Ureter (tissue), 1 donor: Measurements from ENCODE around the gene MRPL3. TPM values are rescaled to one million over a fixed set of nuclear protein-coding genes. Genes with fewer than 3 reads are reported as not detected.

Source experiments
- DNase-seq: peaks from one replicate; pipeline ENCODE4 v3.0.0-alpha.2; 2020; ENCODE audit warnings: low spot score
- total RNA-seq: library from RNA; stranded (reverse); gene quantifications from one replicate; pipeline ENCODE4 v1.2.4, GENCODE V29; 2023
- donor health status: DM: yes; HTN: yes; CAD: no.

MRPL3 gene
- total RNA-seq = 106 TPM

DNA sequence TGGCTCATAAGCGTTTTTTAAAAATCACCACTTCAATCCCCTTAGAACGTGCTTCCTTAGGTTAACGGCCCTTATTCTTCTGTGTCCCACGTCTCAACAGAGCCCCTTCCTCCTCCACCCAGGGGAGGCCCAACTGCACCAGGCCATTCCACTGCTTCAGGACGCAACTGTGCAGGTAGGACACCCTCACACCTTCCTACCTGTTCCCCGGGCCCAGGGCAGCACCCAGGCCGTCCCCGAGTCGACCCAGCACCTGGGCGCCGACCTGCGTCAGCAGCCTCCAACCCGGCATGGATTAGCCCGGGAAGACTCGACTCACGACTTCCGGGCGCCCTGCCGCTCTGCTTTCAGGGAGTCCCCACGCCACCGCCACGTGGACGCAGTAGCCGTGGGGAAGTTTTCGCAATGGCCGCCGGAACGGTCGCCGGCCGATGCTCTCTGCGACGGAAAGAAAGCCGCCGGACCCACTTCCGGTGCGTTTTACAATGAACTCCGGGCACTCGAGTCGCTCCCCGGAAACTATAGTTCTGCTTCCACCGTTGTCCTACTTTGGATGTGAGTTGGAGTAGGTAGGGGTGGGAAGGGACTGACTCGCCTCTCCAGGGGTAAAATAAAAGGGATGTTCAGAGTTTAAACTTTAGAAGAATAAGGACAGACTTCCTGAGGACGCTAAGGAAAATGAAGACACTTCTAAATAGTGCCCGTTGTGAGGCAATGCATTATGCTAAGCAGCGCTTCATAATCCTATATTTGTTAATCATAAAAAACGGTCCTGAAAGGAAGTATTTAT, at the start of gene MRPL3:
MRPL3 (minus strand) TSS at position 442 of the 790 bp plus-strand sequence; CDS start at position 292, 150 bp downstream.
- peak; percentile 88 for DNase-seq

DNA sequence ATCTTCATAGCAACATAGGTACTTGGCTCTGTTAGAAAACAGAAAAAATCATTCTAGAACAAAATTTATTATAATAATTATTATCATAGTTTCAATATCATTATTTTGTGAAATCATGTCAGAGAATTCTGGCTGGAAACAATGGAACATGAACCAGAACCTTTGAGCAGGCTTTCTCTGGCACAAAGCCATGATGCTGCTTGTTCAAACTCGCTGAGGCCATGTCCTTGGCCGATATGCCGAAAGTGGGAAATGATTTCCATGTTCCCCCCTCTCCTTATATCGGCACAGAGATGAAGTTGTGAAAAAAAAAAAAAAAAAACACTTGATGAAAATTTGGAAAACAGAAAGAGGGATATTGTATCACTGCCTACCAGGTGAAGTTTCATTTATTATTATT, 49.0 kb upstream of the MRPL3 start:
- DNase-seq = peak; percentile 44

DNA sequence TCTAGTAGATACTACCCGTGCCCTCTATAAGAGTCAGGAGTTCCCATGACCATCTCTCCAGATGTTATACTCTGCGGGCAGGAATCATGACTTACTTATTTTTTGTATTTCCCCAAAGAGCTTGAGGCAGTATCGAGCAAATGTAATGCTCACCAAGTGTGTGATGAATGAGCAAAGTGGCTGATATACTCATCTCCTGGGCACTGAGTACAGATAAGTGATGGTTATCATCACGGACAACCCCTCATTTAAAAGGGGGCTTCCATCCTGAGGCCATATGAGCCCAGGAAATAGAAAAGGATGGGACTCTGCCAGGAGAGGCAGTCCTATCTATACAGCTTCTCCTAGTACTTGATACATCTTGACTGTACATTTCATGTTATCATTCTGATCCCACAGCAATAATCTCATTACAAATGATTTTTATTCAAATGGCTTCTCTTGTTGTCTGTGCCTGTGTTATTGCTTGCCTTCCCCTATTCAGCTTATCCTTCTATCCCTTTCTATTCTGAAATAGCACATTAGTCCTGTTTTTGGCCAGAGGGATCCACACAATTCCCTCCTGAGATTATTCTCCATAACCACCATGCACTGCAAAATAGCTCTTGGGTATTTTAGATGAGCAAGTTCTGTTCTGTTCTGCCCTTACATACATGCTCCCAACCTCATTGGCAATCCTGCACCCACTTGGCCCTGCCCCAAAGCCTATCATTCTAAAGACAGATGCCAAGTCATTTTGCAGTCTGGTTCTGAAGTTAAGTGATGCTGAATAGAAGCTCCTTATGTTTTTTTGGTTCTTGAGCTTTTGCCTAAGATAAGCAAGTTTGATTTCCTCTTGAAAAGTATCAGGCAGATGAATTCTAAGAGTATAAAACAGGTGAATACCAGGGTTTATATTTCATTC, 48.0 kb upstream of the MRPL3 start:
- DNase-seq = no peak

DNA sequence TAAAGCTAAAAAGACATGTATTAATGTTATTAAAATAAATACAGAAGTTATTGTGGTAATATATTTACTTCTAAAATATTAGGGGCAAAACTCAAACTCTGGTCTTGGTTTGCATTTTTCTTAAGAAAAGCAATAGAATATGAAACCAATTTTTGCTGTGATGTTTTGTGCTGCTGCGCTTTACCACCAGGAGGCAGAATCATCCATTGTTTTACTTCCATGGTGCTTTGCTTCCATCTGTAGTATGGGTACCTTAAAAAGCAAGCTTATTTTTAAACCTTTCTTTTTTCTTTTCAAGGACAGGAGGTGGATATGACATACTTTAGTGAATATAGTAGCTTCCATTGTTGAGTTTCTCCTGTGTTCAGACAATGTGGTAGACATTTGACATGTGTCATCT, 46.6 kb upstream of the MRPL3 start:
- no peak for DNase-seq

DNA sequence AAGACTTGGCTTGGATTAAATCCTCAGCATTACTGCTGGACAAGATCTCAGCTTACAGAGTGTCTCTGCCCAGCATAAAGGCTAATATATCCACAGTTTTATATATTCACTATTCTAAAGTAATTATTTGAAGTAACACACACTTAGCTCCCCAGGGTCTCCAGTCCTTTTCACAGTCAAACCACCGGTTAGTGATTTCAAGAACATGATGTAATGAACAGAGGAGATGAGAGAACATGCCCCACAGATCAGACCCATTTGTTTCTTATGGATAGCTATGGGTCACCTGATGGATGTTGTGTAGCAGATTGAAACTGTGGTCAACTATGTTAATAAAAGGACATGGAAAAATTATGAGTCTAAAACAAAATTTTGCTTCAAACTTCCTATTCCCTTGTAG, 44.8 kb upstream of the MRPL3 start:
- DNase-seq = no peak

DNA sequence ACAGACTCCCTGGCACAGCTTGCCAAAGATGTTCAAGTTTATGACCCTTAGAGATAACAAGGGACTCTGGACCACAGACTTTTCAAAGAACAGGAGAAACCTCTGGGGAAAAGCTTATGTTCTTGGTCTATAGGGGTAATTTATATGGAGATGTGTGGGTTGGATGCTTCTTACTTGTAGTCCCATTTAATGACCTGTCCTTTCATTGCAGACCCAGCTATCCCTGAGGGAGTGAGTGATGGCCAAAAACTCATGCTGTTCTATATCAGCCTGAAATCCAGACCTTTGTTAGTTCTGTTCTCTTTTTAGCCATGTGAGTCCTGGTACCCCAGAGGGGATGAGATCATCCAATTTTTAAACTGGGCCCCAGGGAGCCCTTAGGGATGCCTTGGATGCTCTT, 43.7 kb upstream of the MRPL3 start:
- no peak for DNase-seq

DNA sequence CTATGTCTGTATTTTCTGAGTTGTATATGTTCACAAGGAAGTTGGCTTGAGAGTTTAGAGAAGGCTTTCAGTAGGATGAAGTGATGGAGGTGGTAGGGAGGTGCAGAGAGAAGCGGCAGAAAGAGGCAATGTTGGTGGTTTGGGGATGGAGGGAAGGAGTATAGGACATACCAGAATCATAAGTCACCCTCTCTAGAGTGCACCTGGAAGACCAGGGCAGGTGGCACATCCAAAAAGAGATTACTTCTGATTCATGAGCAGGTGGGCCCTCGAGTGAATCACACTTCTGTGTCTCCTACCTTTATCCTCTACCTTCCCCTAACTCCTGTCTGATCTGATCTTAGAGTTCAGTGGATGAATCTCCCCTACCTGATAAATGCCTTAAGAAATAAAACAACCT, 41.8 kb upstream of the MRPL3 start:
- no peak for DNase-seq

DNA sequence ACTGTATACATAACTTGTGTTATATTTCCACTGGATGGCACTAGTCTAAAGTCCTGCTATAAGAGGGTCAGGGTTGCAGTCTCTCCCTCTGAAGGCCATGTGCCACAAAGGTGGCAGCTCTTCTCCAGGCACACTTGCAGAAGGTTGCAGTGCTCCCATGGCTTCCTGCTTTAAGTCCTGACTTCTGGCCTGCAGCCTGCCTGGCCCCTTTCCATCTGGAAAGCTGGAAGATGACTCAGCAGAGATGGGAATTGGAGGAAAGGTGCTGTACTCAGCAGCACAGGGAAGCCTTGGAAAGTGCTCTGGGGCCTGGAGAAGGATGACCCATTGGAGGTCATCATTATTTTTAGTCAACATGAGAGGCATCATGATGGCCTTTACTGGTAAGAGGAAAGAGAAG, 40.9 kb upstream of the MRPL3 start:
- DNase-seq = peak; percentile 66

DNA sequence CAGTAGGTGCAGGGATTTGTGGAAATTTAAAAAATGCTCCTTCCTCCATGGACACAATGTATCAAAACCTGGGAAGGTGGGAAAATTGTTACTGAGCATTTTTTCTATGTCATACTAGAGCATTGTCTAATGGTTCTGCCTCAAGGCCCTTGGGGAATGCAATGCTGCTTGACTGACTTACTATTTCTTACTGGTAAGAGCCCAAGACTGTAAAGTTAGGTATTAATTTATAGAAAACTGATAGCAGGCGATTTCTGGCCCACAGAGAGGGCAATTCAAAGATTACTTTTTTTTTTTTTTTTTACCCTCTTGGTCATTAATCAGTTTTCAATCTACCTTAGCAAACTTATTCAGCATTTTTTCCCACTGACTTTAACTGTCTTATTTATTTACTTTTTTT, 38.5 kb upstream of the MRPL3 start:
- DNase-seq = no peak

DNA sequence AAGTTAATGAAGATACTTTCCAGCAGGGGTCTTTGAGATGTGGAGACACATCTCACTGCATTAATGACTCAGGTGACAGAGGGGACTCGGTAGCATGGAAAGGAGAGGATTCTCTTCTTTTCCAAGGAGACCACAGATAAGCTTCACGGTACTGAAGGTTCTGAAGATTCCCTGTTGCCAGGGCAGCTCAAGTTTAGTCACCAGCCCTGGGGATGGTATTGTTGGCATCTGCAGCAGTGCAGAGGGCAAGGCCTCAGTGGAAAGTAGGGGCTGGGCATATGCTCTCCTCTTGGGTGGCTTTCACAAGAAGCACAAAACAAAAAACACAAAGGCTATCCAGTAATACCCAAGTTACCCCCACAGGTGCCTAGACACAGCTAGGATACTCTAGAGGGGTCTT, 38.0 kb upstream of the MRPL3 start:
- no peak for DNase-seq

DNA sequence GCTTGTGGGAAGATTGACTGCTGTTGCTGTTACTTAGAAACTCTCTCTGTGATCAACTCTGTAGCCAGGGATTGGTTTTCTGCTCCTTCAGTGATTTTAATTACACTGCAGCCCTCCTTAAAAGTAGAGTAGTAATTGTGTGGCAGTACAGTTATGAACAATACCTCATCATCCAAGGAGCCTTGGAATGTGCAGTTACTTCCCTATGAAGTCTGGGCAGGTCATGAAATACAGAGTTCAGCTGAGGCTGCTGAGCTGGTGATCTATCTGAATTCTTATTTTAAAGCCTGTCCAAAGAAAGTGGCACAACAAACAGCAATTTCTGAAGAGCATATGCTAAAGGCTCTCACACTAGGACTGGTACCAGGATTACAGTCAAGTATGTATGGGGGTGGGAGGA, 37.4 kb upstream of the MRPL3 start:
- no peak for DNase-seq

DNA sequence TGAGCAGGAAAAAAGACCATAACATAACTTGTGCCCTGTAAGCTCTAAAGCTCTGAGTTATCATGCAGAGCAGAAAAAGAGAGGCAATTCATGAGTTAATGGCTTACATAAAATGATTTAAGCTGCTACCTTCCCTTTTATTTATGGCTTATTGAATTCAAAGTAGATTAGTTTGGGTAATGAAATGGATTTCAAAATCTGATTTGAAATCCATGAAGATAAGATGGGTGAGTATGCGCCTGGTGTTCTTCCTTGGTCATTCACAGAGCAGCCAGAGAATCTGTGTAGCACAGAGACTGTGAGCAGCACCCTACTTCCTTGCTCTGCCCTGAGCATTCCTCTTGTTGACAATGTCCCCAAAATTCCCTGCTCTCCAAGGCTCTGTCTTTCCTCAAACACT, 36.2 kb upstream of the MRPL3 start:
- DNase-seq = no peak

DNA sequence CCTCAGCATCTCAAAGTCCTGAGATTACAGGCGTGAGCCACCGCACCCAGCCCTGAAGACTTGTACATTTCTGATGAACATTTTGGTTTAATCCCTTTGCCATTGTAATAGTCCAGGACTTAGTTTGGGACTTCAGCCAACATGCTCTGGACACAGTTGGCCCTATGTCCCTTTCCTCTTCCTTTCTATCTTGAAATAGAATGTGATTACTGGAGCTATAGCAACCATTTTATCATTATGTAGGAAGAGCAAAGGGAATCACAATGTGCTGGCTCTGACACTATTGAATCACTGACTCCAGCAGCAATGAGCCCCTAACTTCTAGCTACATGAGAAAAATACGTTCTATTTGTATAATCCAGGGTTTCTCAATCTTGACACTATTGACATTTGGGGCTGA, 34.8 kb upstream of the MRPL3 start:
- DNase-seq = no peak

DNA sequence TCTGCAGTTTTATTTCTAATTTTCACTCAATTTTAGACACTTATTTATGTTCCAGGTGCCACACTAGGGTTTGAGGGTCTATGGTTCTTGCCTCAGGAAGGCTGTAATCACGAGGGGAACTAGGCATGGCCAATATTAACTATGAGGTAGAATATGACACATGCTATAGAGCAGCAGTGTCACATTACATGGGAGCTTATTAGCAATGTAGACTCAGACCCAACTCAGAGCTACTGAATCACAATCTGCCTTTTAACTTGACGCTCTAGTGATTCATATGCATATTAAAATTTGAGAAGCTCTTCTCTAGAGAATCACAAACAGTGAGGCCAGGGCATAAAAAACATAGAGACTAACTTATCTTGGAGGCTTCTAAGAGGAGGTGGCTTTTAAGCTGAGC, 32.8 kb upstream of the MRPL3 start:
- DNase-seq = no peak

DNA sequence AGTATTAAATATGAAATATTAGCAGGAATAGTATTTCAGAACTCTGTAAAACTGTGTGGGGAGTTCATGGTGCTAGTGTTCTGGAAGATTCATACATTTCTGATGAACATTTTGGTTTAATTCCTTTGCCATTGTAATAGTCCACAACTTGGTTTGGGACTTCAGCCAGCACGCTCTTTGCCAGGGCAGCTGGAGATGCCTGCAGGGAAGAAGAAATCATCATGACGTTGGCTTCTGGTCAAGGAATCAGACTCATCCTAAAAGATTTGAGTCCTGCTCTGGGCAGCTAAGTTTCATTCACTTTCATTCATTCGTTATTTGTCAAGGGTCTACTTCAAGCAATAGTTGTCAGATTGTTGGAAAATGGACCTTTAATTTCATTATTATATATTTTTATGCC, 32.4 kb upstream of the MRPL3 start:
- no peak for DNase-seq

DNA sequence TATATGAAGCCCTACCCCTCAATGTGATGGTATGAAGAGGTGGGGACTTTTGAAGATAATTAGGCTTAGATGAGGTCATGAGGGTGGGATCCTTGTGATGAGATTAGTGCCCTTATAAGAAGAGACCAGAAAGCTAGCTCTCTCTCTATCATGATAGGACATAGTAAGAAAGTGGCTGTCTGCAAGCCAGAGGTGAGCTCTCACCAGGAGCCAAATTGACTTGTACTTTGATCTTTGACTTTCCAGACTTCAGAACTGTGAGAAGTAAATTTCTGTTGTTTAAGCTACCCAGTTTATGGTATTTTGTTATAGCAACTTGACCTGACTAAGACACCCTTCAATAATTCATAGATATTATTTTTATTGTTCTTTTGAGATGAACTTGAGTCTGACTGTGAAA, 29.9 kb upstream of the MRPL3 start:
- no peak for DNase-seq

DNA sequence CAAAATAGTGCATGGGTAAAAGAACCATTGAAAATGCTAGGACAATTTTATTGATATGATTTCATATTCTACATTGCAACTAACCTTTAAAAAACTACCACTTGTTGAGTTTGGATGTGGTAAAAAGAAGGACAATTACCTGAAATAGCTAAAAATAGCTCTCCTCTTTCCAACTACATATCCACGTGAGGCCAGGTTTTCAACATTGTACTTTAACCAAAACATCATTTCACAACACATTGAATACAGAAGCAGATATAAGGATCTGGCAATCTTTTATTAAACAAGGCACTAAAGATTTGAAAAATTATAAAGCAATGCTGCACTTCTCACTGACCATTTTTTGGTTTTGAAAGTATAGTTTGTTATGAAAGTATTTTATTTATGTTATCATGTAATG, 28.1 kb upstream of the MRPL3 start:
- DNase-seq = no peak

DNA sequence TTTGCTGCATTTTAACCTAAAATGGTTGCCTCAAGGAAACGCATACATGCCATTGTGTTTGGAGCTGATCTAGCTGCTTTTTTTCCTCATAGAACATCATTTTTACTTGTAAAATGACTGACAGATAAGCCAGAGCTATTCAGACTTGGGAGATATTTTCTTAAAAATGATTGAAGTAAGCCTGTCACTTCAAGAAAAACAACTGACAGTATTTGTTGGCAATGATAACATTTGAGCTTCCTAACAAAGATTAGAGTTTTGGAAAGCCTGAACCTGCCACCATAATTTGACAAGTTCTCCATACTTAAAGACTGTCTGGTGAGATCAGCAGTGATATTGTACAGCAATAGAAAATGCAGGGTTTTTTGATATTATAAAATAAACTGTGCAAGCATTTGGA, 27.6 kb upstream of the MRPL3 start:
- no peak for DNase-seq

DNA sequence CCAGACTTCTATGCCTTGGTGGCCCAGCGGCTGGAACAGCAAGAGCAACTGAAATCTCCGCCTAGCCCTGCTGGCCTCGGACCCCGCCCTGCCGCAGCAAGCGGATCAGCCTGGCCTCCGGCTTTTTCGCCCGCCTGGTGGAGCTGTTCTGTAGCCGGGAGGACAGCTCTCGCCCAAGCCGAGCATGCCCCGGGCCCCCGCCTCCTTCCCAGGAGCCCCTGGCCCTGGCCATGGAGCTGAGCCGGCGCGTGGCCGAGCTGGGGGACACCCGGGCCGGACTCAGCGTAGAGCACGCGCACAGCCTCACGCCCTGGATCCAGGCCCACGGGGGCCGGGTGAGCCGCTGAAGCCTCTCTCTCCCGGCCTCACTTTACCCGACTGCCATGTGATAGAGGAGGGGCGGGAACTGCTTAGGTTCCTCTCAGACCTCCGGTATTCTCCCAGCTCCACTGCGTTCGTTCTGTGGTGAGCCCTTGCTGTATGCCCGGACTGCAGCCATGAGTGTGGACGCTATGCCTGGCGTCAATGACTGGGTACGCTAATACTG, 24.1 kb upstream of the MRPL3 start:
- DNase-seq = peak; percentile 45

DNA sequence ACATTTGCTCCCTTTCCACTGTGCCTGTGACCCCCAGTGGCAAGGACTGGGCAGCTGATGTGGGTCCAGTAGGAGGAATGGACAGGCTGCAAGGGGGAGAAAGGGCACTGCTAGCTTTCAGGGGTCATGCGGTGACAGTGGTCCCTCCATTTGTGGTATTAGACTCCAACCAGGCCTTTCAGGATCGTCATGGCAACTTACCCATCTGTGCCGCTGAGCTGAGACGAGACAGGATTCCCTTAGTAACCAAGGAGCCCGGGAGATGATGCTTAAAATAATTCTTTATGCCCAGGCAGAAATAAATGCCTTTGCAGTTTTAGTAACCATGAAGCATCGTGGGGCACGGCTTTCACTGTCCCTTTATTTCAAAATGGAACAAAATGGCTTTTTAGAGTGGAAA, 15.9 kb upstream of the MRPL3 start:
- DNase-seq = no peak

DNA sequence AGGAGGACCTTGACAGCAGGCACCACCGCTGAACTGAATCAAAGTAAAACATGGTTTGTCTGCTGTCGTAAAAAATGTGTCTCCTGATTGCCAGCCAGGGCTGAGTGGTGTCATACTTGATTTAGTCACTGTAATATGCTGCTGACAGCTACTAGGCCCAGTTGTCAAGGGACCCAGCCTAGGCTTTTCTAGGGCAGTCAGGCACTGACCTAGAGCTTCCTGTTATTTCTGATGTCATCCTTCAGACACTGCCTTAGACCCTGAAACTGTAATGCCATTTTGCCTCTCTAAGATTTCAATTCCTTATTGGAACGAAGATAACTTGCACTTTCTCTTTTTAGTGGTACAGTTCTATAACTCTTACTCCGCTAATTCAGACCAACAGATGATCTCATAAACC, 2.6 kb upstream of the MRPL3 start:
- no peak for DNase-seq

DNA sequence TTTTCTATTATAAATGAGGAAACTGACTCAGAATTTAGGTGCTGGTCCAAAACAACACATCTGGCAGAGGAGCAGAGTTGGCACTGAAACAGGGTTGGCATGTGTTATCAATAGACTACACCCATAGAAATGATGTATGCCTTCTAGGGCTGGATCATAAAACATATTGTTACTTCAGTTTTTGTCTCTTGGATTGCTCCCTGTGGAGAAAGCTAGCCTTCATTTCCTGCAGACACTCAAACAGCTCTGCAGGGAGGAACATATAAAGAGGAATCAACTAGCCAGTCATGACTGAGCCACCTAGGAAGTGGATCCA, 507 bp upstream of the MRPL3 start:
- DNase-seq = no peak

DNA sequence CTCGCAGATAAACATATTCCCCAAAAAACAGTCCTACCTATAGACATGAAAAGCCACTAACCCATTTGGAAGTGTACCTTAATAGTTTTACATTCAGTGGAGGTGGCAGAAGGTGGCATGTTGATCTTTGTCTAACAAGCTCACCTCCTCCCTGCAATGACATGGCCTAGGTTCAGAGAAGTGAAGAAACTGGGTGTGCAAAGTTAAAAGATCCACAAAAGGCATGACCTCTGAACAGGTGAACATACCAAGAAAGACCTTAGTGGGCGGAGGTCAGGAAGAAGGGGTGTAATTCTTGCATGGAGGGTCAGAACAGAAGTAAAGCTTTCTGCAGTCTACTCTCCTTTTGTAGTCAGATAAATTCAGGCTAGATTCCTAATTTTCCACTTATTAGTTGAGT, 822 bp downstream of the MRPL3 start:
- DNase-seq = no peak
